ENCODE data around the gene TJP3.

Gene TJP3

GRCh38 chr19:3771000-3771905 lies 63.1 kb downstream of the TJP3 start:
- no peak for DNase-seq

GRCh38 chr19:3771906-3772455 lies 63.8 kb downstream of the TJP3 start, which contains the start of gene RAX2:
RAX2 (minus strand) TSS chr19:3772228; CDS start chr19:3771742, 486 bp downstream.
- DNase-seq: no peak

- DNase-seq: no peak
These were observed 65.8 kb downstream of the TJP3 start for GRCh38 chr19:3773814-3774515.

GRCh38 chr19:3774621-3775373 lies 66.6 kb downstream of the TJP3 start:
- DNase-seq: no peak

- DNase-seq: no peak
These were observed 67.2 kb downstream of the TJP3 start for GRCh38 chr19:3775374-3775711.

- no peak for DNase-seq
These were observed 67.6 kb downstream of the TJP3 start for GRCh38 chr19:3775831-3776230.

GRCh38 chr19:3776479-3777040 lies 68.4 kb downstream of the TJP3 start:
- no peak for DNase-seq

- no peak for DNase-seq
These were observed 70.1 kb downstream of the TJP3 start for GRCh38 chr19:3778104-3778867.

- no peak for DNase-seq
These were observed 70.9 kb downstream of the TJP3 start for GRCh38 chr19:3778899-3779723.

- DNase-seq: no peak
These were observed 72.7 kb downstream of the TJP3 start for GRCh38 chr19:3780786-3781304.

- DNase-seq: no peak
These were observed 73.4 kb downstream of the TJP3 start for GRCh38 chr19:3781603-3782002.

- DNase-seq: no peak
These were observed 74.1 kb downstream of the TJP3 start for GRCh38 chr19:3782330-3782729.

- DNase-seq: no peak
These were observed 74.7 kb downstream of the TJP3 start for GRCh38 chr19:3782903-3783302.

GRCh38 chr19:3783660-3784584 lies 75.7 kb downstream of the TJP3 start:
- DNase-seq: peak; percentile 59

GRCh38 chr19:3784607-3785450 lies 76.6 kb downstream of the TJP3 start:
- DNase-seq: no peak

- no peak for DNase-seq
These were observed 77.3 kb downstream of the TJP3 start for GRCh38 chr19:3785451-3785937.

GRCh38 chr19:3785938-3786824 lies 78.0 kb downstream of the TJP3 start, which contains the start of gene MATK:
MATK (minus strand) TSS chr19:3786381; CDS start chr19:3785135, 1,246 bp downstream.
- no peak for DNase-seq
